HepG2 (cell line): ENCODE measurements around the gene PAQR7. TPM values are rescaled to one million over a fixed set of nuclear protein-coding genes. Genes with fewer than 3 reads are reported as not detected.
A peak's percentile ranks its signal among the peaks of the same experiment; 100 is the strongest.

Experiments
- GATAD2A ChIP-seq: IDR thresholded peaks from 2 replicates; pipeline ENCODE4 v1.6.1; 2016
- IKZF4 ChIP-seq: sonication (generic); formaldehyde crosslinking; IDR thresholded peaks from 2 replicates; pipeline ENCODE4 v1.5.1; 2020; ENCODE audit warnings: borderline replicate concordance, mild to moderate bottlenecking, low read depth, missing genetic modification reagents; ENCODE audit errors: not compliant biosample characterization
- NCOA1 ChIP-seq: sonication (generic); formaldehyde crosslinking; IDR thresholded peaks from 2 replicates; pipeline ENCODE4 v1.9.0; 2021; ENCODE audit warnings: missing genetic modification reagents
- PHF8 ChIP-seq: sonication (generic); formaldehyde crosslinking; IDR thresholded peaks from 2 replicates; pipeline ENCODE4 v1.5.0; 2020; ENCODE audit warnings: missing genetic modification reagents
- TEAD2 ChIP-seq: sonication (generic); formaldehyde crosslinking; IDR thresholded peaks from 2 replicates; pipeline ENCODE4 v1.9.0; 2021; ENCODE audit warnings: missing genetic modification reagents
- THAP8 ChIP-seq: sonication (generic); formaldehyde crosslinking; IDR thresholded peaks from 2 replicates; pipeline ENCODE4 v1.5.1; 2020; ENCODE audit warnings: missing genetic modification reagents, mild to moderate bottlenecking, borderline replicate concordance
- YY1 ChIP-seq: IDR thresholded peaks from 2 replicates; pipeline ENCODE4 v1.6.1; 2011; ENCODE audit warnings: low read length, low read depth, moderate library complexity, mild to moderate bottlenecking; ENCODE audit not compliant: insufficient read depth, insufficient replicate concordance
- ZBTB7A ChIP-seq: sonication (generic); formaldehyde crosslinking; IDR thresholded peaks from 2 replicates; pipeline ENCODE4 v1.8.0; 2022; ENCODE audit warnings: mild to moderate bottlenecking, missing genetic modification reagents
- ZNF142 ChIP-seq: sonication (generic); formaldehyde crosslinking; IDR thresholded peaks from 2 replicates; pipeline ENCODE4 v1.4.0; 2020; ENCODE audit warnings: missing genetic modification reagents
- ZNF263 ChIP-seq: sonication (generic); formaldehyde crosslinking; IDR thresholded peaks from 2 replicates; pipeline ENCODE4 v1.4.0; 2020; ENCODE audit warnings: missing genetic modification reagents
- ZNF513 ChIP-seq: sonication (generic); formaldehyde crosslinking; conservative IDR thresholded peaks from 2 replicates; pipeline ENCODE4 v1.5.0; 2020; ENCODE audit warnings: missing genetic modification reagents
- ZNF564 ChIP-seq: sonication (generic); formaldehyde crosslinking; IDR thresholded peaks from 2 replicates; pipeline ENCODE4 v1.8.1; 2023; ENCODE audit warnings: mild to moderate bottlenecking, missing genetic modification reagents
- ZNF598 ChIP-seq: sonication (generic); formaldehyde crosslinking; IDR thresholded peaks from 2 replicates; pipeline ENCODE4 v1.5.1; 2020; ENCODE audit warnings: mild to moderate bottlenecking, missing genetic modification reagents, borderline replicate concordance
- ZNF768 ChIP-seq: sonication (generic); formaldehyde crosslinking; IDR thresholded peaks from 2 replicates; pipeline ENCODE4 v1.4.0; 2020; ENCODE audit warnings: missing genetic modification reagents
- ZSCAN31 ChIP-seq: sonication (generic); formaldehyde crosslinking; IDR thresholded peaks from 2 replicates; pipeline ENCODE4 v1.5.0; 2020; ENCODE audit warnings: low read depth, mild to moderate bottlenecking, missing genetic modification reagents
- polyA plus RNA-seq, 8 experiments: library from polyadenylated mRNA; depleted of rRNA in 3 of 8; stranded (reverse) in 7 of 8; unstranded in 1 of 8; fragments of >200 nt; fragmentation: Illumina TruSeq in 4 of 8; extraction: Trizol in 4 of 8; gene quantifications; 2 replicates each; pipeline versions ENCODE4 v1.2.1 to v1.2.3, GENCODE V29; 2011 to 2016; ENCODE audit warnings: low read depth in 4 of 8, missing spikeins in 1 of 8, mixed read lengths in 1 of 8; ENCODE audit not compliant: insufficient read depth in 1 of 8
- total RNA-seq, 5 experiments: library from RNA; depleted of rRNA; stranded (reverse); fragments of >200 nt; fragmentation: Illumina TruSeq; extraction: Trizol; gene quantifications; 2 replicates each; pipeline ENCODE4 v1.2.3, GENCODE V29; 2016; ENCODE audit warnings: low read depth in 1 of 5
- TF ChIP-seq, protein P1 (sequence below): sonication (generic); formaldehyde crosslinking; IDR thresholded peaks from 2 replicates; pipeline ENCODE4 v1.4.0; 2020; ENCODE audit warnings: mild to moderate bottlenecking, missing genetic modification reagents

PAQR7 gene
- total and polyA plus RNA-seq, 2 of the 13 experiments (the other 11 are each of a cell fraction or from before 2014, with no cell fraction given): 13.2 to 16.6 TPM

- TF ChIP-seq ZSCAN31 (CRISPR knock-in tag): 0 out of 2 replicates have a peak, but pooled peaks have one; percentile 25
- no peak for TF ChIP-seq NCOA1
- TF ChIP-seq ZNF263 (CRISPR knock-in tag): no peak
- TF ChIP-seq ZNF598 (CRISPR knock-in tag): no peak
- no peak for TF ChIP-seq IKZF4 (CRISPR knock-in tag)
- no peak for TF ChIP-seq PHF8 (CRISPR knock-in tag)
- no peak for TF ChIP-seq ZNF513
- TF ChIP-seq ZNF142 (CRISPR knock-in tag): peak; percentile 55; the same call in 1 of the 2 replicates
- no peak for TF ChIP-seq TEAD2 (CRISPR knock-in tag)
- TF ChIP-seq, protein P1, sequence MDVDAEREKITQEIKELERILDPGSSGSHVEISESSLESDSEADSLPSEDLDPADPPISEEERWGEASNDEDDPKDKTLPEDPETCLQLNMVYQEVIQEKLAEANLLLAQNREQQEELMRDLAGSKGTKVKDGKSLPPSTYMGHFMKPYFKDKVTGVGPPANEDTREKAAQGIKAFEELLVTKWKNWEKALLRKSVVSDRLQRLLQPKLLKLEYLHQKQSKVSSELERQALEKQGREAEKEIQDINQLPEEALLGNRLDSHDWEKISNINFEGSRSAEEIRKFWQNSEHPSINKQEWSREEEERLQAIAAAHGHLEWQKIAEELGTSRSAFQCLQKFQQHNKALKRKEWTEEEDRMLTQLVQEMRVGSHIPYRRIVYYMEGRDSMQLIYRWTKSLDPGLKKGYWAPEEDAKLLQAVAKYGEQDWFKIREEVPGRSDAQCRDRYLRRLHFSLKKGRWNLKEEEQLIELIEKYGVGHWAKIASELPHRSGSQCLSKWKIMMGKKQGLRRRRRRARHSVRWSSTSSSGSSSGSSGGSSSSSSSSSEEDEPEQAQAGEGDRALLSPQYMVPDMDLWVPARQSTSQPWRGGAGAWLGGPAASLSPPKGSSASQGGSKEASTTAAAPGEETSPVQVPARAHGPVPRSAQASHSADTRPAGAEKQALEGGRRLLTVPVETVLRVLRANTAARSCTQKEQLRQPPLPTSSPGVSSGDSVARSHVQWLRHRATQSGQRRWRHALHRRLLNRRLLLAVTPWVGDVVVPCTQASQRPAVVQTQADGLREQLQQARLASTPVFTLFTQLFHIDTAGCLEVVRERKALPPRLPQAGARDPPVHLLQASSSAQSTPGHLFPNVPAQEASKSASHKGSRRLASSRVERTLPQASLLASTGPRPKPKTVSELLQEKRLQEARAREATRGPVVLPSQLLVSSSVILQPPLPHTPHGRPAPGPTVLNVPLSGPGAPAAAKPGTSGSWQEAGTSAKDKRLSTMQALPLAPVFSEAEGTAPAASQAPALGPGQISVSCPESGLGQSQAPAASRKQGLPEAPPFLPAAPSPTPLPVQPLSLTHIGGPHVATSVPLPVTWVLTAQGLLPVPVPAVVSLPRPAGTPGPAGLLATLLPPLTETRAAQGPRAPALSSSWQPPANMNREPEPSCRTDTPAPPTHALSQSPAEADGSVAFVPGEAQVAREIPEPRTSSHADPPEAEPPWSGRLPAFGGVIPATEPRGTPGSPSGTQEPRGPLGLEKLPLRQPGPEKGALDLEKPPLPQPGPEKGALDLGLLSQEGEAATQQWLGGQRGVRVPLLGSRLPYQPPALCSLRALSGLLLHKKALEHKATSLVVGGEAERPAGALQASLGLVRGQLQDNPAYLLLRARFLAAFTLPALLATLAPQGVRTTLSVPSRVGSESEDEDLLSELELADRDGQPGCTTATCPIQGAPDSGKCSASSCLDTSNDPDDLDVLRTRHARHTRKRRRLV (CRISPR knock-in tag): no peak
- no peak; the same call in 1 of the 2 replicates for TF ChIP-seq GATAD2A (CRISPR knock-in tag)
- no peak for TF ChIP-seq THAP8 (CRISPR knock-in tag)
- TF ChIP-seq ZBTB7A (CRISPR knock-in tag): no peak
- no peak for TF ChIP-seq ZNF768 (CRISPR knock-in tag)
- peak; percentile 53; the same call in 1 of the 2 replicates for TF ChIP-seq ZNF564
- peak; percentile 43 for TF ChIP-seq YY1
Measured at GRCh38 chr1:25904943-25905679, 29.6 kb upstream of the PAQR7 start (continued).
